Epithelial cell of esophagus (primary cell): ENCODE measurements around the gene MAGI2.

Experiments
- DNase-seq: peaks from one replicate; pipeline ENCODE4 v3.0.0; 2010; ENCODE audit warnings: low read depth
- H3K4me3 ChIP-seq: 2 replicates; pipeline ENCODE4 v1.5.1; 2011; ENCODE audit warnings: mild to moderate bottlenecking, low read length, control low read depth
- TF ChIP-seq, protein P1 (sequence below): IDR thresholded peaks from 2 replicates; pipeline ENCODE4 v1.5.1; 2011; ENCODE audit warnings: low read depth, mild to moderate bottlenecking, low read length, control low read depth, inconsistent platforms; ENCODE audit not compliant: insufficient read depth; ENCODE audit errors: missing control alignments

Gene MAGI2

DNA sequence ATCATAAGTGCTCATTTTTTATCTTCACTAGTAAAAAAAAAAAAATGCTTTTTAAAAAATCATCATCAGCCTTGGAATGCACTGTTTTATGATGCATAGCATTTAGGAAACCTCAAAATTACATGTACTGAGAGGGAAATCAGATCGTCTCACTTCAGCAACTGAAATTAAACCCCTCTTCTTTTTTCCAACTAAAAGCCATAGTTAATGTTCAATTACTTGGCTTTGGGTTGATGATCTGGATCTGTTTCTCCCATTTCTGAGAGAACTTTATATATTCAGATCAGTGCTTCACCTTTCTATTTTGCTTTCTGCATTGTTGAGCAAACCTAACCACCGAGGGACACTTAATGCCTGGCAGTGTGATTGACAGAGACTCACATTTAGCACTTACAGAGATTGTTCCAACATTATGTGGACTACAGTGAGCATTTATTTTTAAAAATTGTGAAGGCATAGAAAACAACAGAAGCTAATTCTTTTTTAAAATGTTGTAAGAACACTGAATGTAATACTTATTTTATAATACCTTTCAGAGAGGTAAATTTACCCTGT is 976.5 kb downstream of the MAGI2 start:
- H3K4me3 ChIP-seq = no peak overlapping the region
- TF ChIP-seq, protein P1, sequence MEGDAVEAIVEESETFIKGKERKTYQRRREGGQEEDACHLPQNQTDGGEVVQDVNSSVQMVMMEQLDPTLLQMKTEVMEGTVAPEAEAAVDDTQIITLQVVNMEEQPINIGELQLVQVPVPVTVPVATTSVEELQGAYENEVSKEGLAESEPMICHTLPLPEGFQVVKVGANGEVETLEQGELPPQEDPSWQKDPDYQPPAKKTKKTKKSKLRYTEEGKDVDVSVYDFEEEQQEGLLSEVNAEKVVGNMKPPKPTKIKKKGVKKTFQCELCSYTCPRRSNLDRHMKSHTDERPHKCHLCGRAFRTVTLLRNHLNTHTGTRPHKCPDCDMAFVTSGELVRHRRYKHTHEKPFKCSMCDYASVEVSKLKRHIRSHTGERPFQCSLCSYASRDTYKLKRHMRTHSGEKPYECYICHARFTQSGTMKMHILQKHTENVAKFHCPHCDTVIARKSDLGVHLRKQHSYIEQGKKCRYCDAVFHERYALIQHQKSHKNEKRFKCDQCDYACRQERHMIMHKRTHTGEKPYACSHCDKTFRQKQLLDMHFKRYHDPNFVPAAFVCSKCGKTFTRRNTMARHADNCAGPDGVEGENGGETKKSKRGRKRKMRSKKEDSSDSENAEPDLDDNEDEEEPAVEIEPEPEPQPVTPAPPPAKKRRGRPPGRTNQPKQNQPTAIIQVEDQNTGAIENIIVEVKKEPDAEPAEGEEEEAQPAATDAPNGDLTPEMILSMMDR = no peak

DNA sequence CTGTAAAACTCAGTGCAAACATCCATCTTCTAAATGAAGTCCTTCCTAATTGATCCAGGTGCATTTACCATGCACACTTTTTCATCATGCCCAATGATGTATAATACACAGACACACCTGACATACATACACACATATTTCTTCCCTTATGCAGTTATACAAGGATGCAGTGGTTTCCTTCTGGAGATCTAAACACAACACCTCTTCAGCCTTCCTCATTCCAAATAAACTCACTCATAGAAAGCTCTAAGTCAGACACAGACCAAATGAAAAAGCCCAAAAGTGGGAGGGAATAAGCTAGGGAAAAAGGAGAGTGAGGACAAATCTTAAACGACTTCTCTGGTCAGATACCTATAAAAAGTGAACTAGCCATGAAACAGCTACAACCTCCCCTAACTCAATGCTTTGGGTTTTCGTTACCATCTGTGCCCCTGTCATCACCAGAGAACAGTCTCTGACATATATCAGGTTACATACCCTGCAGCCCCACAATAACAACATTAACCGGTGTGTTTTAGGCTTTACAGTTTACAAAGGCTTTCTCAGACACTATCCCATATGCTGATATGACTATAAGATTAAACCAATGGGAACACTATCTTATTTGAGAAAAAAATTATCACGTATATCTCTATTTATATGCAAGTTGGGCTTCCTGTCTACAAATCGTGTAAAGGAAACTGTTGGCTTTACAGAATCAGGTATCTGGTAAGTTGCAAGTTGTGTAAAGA is 979.7 kb downstream of the MAGI2 start:
- TF ChIP-seq, protein P1 = no peak
- no peak for DNase-seq

More for the DNA sequence above, 976.5 kb downstream of the MAGI2 start:
- no peak for DNase-seq

DNA sequence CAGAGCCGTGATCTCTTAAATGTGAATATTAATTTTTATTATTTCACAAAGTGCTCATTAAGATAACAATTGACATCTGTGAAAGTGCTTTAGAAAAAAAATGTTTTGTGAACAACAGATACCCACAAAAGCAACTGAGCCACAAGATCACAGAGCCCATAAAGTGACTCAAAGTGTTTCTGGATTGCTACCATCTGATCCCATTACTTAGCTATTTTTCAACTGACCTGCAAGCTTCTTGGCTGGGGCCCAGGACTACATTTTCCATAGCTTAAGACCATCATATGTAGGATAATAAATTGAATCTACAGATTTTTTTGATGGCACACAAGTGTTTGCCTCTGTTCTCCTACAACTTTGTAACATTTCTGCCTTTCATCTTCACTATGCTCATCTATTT is 980.4 kb downstream of the MAGI2 start:
- no peak overlapping the region for H3K4me3 ChIP-seq
- no peak for DNase-seq
- TF ChIP-seq, protein P1 = no peak

More for the DNA sequence above, 979.7 kb downstream of the MAGI2 start:
- no peak overlapping the region for H3K4me3 ChIP-seq

DNA sequence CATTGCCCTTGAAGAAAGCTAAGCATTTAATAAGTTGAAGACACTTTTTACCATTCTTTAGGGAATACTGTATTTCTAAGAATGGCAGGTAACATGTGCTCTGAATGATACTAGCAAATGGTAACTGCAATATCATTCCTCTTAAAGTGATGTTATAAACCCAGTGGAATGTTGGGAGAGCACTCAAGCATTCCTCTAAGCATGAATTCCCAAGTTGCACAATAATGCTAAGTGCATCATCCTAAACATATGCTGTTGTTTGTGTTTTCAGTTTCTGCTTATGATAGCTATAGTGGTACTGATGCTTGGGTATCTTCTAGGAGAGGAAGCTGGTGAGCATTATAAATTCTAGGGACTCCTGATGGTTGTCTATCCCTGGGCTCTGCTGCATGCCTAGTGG is 980.9 kb downstream of the MAGI2 start:
- peak; percentile 52 for DNase-seq
- TF ChIP-seq, protein P1 = no peak
- H3K4me3 ChIP-seq = no peak overlapping the region

DNA sequence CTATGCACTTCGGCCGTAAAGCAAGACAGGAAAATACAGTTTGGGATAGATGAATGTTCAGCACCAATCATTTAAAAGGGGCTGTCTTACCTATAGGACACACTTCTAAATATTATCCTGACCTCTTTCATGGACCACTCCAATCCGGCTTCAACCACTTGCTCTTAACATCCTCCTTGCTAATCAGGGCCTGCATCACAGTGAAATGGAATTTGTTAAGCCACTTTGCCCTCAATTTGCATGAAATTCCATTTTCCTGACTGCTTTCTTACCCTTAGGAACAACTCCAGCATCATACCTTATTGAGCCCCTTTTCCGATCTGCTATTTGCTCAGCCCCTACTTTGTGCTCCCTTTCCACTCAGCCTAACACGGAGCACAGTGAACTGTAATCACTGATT is 987.6 kb downstream of the MAGI2 start:
- TF ChIP-seq, protein P1 = no peak
- no peak overlapping the region for H3K4me3 ChIP-seq
- no peak for DNase-seq

DNA sequence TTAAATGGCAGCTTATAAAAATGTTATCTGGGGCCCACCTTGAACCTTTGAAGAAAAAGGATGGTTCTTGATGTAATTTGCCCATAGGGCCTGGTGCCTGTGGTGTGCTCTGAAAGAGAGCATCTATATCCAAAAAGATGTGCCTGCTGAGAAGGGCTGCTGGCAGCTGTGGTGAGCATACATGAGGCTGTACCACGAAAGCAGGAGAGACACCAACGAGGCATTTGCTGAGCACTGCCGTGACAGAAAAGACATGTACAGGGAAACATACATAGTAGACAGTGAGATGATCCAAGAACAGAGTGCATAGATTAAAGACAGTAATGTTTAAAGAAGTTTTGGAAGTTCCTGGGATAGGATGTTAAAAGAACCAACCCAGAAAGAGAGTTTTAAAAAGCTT is 990.4 kb downstream of the MAGI2 start:
- no peak overlapping the region for H3K4me3 ChIP-seq
- TF ChIP-seq, protein P1 = no peak
- no peak for DNase-seq

DNA sequence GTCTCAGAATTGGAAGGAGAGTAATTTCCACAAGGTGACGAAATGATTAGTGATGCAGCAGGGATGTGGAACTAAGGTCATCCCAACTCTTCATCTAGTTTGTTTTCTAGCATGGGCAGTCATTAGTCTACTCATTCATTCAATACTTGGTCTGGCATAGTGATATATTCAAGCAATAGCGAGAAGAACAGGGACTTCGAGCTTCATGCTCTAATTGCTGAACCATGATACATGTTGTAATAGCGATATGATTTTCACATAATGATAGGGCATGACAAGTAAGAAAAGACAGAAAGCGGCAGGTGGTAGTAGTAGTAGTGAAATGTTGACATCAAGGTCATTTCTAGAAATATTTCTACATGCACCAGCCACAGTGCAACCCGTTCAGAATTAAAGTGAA is 1002.8 kb downstream of the MAGI2 start:
- TF ChIP-seq, protein P1 = no peak
- no peak for DNase-seq
- no peak overlapping the region for H3K4me3 ChIP-seq
